Measurements from ENCODE around the gene MAST4.

MAST4 gene

GRCh38 chr5:66737096-66737495, 140.9 kb downstream of the MAST4 start:
- Histone ChIP-seq H3K4me1 (ENCODE audit: control insufficient read depth, insufficient read depth, low read length) (no peaks in the 10 kb centered on the region), H3K4me3 (ENCODE audit: insufficient read depth, low read depth, low read length) (no peak overlapping the region), H3K36me3 (ENCODE audit: control insufficient read depth, insufficient read depth, low read length) (no peaks in the 10 kb centered on the region), H3K27ac (ENCODE audit: insufficient read depth, low read depth, low read length, poor library complexity, severe bottlenecking) (no peak overlapping the region), H3K9me3 (ENCODE audit: control insufficient read depth, low read length) (no peaks in the 10 kb centered on the region), H3K27me3 (ENCODE audit: control insufficient read depth, insufficient read depth, low read length, poor library complexity, severe bottlenecking) (no peaks in the 10 kb centered on the region)

GRCh38 chr5:66738136-66738535, 141.9 kb downstream of the MAST4 start:
- WGBS, 2 experiments: 92 to 100% methylated on average over 1 of the region's 1 CpG
- Histone ChIP-seq H3K27ac (ENCODE audit: insufficient read depth, low read depth, low read length, poor library complexity, severe bottlenecking) (no peak overlapping the region), H3K4me1 (ENCODE audit: control insufficient read depth, insufficient read depth, low read length) (no peaks in the 10 kb centered on the region), H3K9me3 (ENCODE audit: control insufficient read depth, low read length) (no peaks in the 10 kb centered on the region), H3K4me3 (ENCODE audit: insufficient read depth, low read depth, low read length) (no peak overlapping the region), H3K27me3 (ENCODE audit: control insufficient read depth, insufficient read depth, low read length, poor library complexity, severe bottlenecking) (no peaks in the 10 kb centered on the region), H3K36me3 (ENCODE audit: control insufficient read depth, insufficient read depth, low read length) (no peaks in the 10 kb centered on the region)

- Histone ChIP-seq H3K4me3 (ENCODE audit: insufficient read depth, low read depth, low read length) (no peak overlapping the region), H3K27me3 (ENCODE audit: control insufficient read depth, insufficient read depth, low read length, poor library complexity, severe bottlenecking) (no peaks in the 10 kb centered on the region), H3K4me1 (ENCODE audit: control insufficient read depth, insufficient read depth, low read length) (no peaks in the 10 kb centered on the region), H3K27ac (ENCODE audit: insufficient read depth, low read depth, low read length, poor library complexity, severe bottlenecking) (no peak overlapping the region), H3K9me3 (ENCODE audit: control insufficient read depth, low read length) (no peaks in the 10 kb centered on the region), H3K36me3 (ENCODE audit: control insufficient read depth, insufficient read depth, low read length) (no peaks in the 10 kb centered on the region)
- WGBS, 2 experiments: 89 to 100% methylated on average over 2 to 3 of the region's 3 CpGs
Observed at GRCh38 chr5:66739021-66739420, 142.8 kb downstream of the MAST4 start.

GRCh38 chr5:66739951-66740350, 143.8 kb downstream of the MAST4 start:
- H3K9me3 ChIP-seq (ENCODE audit: control insufficient read depth, low read length): no peaks in the 10 kb centered on the region
- no peak overlapping the region for H3K27ac ChIP-seq (ENCODE audit: insufficient read depth, low read depth, low read length, poor library complexity, severe bottlenecking)
- no peaks in the 10 kb centered on the region for H3K36me3 ChIP-seq (ENCODE audit: control insufficient read depth, insufficient read depth, low read length)
- WGBS, 2 experiments: 90 to 91% methylated on average over 3 of the region's 3 CpGs
- H3K27me3 ChIP-seq (ENCODE audit: control insufficient read depth, insufficient read depth, low read length, poor library complexity, severe bottlenecking): no peaks in the 10 kb centered on the region
- no peaks in the 10 kb centered on the region for H3K4me1 ChIP-seq (ENCODE audit: control insufficient read depth, insufficient read depth, low read length)
- no peak overlapping the region for H3K4me3 ChIP-seq (ENCODE audit: insufficient read depth, low read depth, low read length)

- Histone ChIP-seq H3K4me3 (ENCODE audit: insufficient read depth, low read depth, low read length) (no peak overlapping the region), H3K36me3 (ENCODE audit: control insufficient read depth, insufficient read depth, low read length) (no peaks in the 10 kb centered on the region), H3K27ac (ENCODE audit: insufficient read depth, low read depth, low read length, poor library complexity, severe bottlenecking) (no peak overlapping the region), H3K27me3 (ENCODE audit: control insufficient read depth, insufficient read depth, low read length, poor library complexity, severe bottlenecking) (no peaks in the 10 kb centered on the region), H3K4me1 (ENCODE audit: control insufficient read depth, insufficient read depth, low read length) (no peaks in the 10 kb centered on the region), H3K9me3 (ENCODE audit: control insufficient read depth, low read length) (no peaks in the 10 kb centered on the region)
- WGBS, 2 experiments: 86 to 91% methylated on average over 2 of the region's 2 CpGs
Observed at GRCh38 chr5:66741394-66741793, 145.2 kb downstream of the MAST4 start.

- 90% methylated on average over 15 of the region's 15 CpGs for WGBS, 2 experiments
- H3K27ac ChIP-seq (ENCODE audit: insufficient read depth, low read depth, low read length, poor library complexity, severe bottlenecking): no peak overlapping the region
- H3K4me3 ChIP-seq (ENCODE audit: insufficient read depth, low read depth, low read length): no peak overlapping the region
Observed at GRCh38 chr5:66742083-66742895, 146.1 kb downstream of the MAST4 start.

GRCh38 chr5:66742896-66743247, 146.7 kb downstream of the MAST4 start:
- Histone ChIP-seq H3K9me3 (ENCODE audit: control insufficient read depth, low read length) (no peaks in the 10 kb centered on the region), H3K4me1 (ENCODE audit: control insufficient read depth, insufficient read depth, low read length) (no peaks in the 10 kb centered on the region), H3K4me3 (ENCODE audit: insufficient read depth, low read depth, low read length) (no peak overlapping the region), H3K36me3 (ENCODE audit: control insufficient read depth, insufficient read depth, low read length) (no peaks in the 10 kb centered on the region), H3K27ac (ENCODE audit: insufficient read depth, low read depth, low read length, poor library complexity, severe bottlenecking) (no peak overlapping the region), H3K27me3 (ENCODE audit: control insufficient read depth, insufficient read depth, low read length, poor library complexity, severe bottlenecking) (no peaks in the 10 kb centered on the region)
- 92 to 96% methylated on average over 5 of the region's 5 CpGs for WGBS, 2 experiments

More at GRCh38 chr5:66742083-66742895, 146.1 kb downstream of the MAST4 start:
- H3K9me3 ChIP-seq (ENCODE audit: control insufficient read depth, low read length): no peaks in the 10 kb centered on the region
- H3K36me3 ChIP-seq (ENCODE audit: control insufficient read depth, insufficient read depth, low read length): no peaks in the 10 kb centered on the region
- no peaks in the 10 kb centered on the region for H3K4me1 ChIP-seq (ENCODE audit: control insufficient read depth, insufficient read depth, low read length)
- no peaks in the 10 kb centered on the region for H3K27me3 ChIP-seq (ENCODE audit: control insufficient read depth, insufficient read depth, low read length, poor library complexity, severe bottlenecking)

- no peaks in the 10 kb centered on the region for H3K9me3 ChIP-seq (ENCODE audit: control insufficient read depth, low read length)
- no peaks in the 10 kb centered on the region for H3K27me3 ChIP-seq (ENCODE audit: control insufficient read depth, insufficient read depth, low read length, poor library complexity, severe bottlenecking)
- no peaks in the 10 kb centered on the region for H3K36me3 ChIP-seq (ENCODE audit: control insufficient read depth, insufficient read depth, low read length)
- no peak overlapping the region for H3K4me3 ChIP-seq (ENCODE audit: insufficient read depth, low read depth, low read length)
- WGBS, 2 experiments: 93 to 97% methylated on average over 6 of the region's 6 CpGs
- no peak overlapping the region for H3K27ac ChIP-seq (ENCODE audit: insufficient read depth, low read depth, low read length, poor library complexity, severe bottlenecking)
- no peaks in the 10 kb centered on the region for H3K4me1 ChIP-seq (ENCODE audit: control insufficient read depth, insufficient read depth, low read length)
Observed at GRCh38 chr5:66743344-66743743, 147.2 kb downstream of the MAST4 start.

GRCh38 chr5:66744040-66744439, 147.8 kb downstream of the MAST4 start:
- Histone ChIP-seq H3K4me3 (ENCODE audit: insufficient read depth, low read depth, low read length) (no peak overlapping the region), H3K9me3 (ENCODE audit: control insufficient read depth, low read length) (no peaks in the 10 kb centered on the region), H3K27ac (ENCODE audit: insufficient read depth, low read depth, low read length, poor library complexity, severe bottlenecking) (no peak overlapping the region), H3K27me3 (ENCODE audit: control insufficient read depth, insufficient read depth, low read length, poor library complexity, severe bottlenecking) (no peaks in the 10 kb centered on the region), H3K36me3 (ENCODE audit: control insufficient read depth, insufficient read depth, low read length) (no peaks in the 10 kb centered on the region), H3K4me1 (ENCODE audit: control insufficient read depth, insufficient read depth, low read length) (no peaks in the 10 kb centered on the region)
- WGBS, 2 experiments: 75 to 78% methylated on average over 3 to 4 of the region's 4 CpGs

- Histone ChIP-seq H3K36me3 (ENCODE audit: control insufficient read depth, insufficient read depth, low read length) (no peaks in the 10 kb centered on the region), H3K4me3 (ENCODE audit: insufficient read depth, low read depth, low read length) (no peak overlapping the region), H3K4me1 (ENCODE audit: control insufficient read depth, insufficient read depth, low read length) (no peaks in the 10 kb centered on the region), H3K9me3 (ENCODE audit: control insufficient read depth, low read length) (no peaks in the 10 kb centered on the region), H3K27me3 (ENCODE audit: control insufficient read depth, insufficient read depth, low read length, poor library complexity, severe bottlenecking) (no peaks in the 10 kb centered on the region), H3K27ac (ENCODE audit: insufficient read depth, low read depth, low read length, poor library complexity, severe bottlenecking) (no peak overlapping the region)
- WGBS, 2 experiments: 94 to 97% methylated on average over 5 of the region's 5 CpGs
Observed at GRCh38 chr5:66745297-66745696, 149.1 kb downstream of the MAST4 start.
